WI38 (cell line): ENCODE data around the gene EFCAB10.
"Not testable (repeated sequence)": the region's sequence is repeated elsewhere in the genome, so short reads cannot be mapped to it uniquely, and the experiment has no call there.

Experiments used
- H3K4me3 ChIP-seq: 2 replicates; pipeline ENCODE4 v1.5.1; 2011; ENCODE audit warnings: low read depth, mild to moderate bottlenecking, control low read depth, low read length
- TF ChIP-seq, protein P1 (sequence below): IDR thresholded peaks from 2 replicates; pipeline ENCODE4 v1.5.1; 2012; ENCODE audit warnings: low read depth, mild to moderate bottlenecking, control low read depth, low read length

EFCAB10 gene

DNA sequence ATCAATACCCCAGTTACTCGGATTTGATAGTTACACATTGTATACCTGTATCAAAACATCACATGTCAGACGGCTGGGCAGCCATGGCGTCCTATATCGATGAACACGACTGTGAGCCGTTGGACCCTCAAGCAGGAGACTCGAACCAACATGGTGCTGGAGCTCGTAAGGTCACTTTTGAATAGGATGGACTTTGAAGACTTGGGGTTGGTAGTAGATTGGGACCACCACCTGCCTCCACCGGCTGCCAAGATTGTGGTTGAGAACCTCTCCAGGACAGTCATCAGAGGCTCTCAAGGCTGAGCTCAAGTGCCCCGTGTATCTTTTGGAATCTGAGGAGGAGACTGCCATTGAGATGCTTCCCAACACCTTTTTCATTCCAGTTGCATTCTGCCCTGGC, 51.2 kb downstream of the EFCAB10 start:
- no peak overlapping the region for H3K4me3 ChIP-seq
- TF ChIP-seq, protein P1, sequence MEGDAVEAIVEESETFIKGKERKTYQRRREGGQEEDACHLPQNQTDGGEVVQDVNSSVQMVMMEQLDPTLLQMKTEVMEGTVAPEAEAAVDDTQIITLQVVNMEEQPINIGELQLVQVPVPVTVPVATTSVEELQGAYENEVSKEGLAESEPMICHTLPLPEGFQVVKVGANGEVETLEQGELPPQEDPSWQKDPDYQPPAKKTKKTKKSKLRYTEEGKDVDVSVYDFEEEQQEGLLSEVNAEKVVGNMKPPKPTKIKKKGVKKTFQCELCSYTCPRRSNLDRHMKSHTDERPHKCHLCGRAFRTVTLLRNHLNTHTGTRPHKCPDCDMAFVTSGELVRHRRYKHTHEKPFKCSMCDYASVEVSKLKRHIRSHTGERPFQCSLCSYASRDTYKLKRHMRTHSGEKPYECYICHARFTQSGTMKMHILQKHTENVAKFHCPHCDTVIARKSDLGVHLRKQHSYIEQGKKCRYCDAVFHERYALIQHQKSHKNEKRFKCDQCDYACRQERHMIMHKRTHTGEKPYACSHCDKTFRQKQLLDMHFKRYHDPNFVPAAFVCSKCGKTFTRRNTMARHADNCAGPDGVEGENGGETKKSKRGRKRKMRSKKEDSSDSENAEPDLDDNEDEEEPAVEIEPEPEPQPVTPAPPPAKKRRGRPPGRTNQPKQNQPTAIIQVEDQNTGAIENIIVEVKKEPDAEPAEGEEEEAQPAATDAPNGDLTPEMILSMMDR: no peak

DNA sequence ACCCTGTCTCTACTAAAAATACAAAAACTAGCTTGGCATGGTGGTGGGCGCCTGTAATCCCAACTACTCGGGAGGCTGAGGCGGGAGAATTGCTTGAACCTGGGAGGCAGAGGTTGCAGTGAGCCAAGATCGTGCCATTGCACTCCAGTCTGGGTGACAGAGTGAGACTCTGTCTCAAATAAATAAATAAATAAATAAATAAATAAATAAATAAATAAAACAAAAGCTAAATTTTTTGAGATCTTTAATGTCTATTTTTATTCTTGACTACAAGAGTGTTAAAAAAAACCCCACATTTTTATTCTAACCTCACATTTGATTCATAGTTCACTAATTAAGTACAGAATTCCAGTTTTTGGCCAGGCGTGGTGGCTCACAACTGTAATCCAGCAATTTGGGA, 53.6 kb downstream of the EFCAB10 start:
- H3K4me3 ChIP-seq: not testable (repeated sequence)

DNA sequence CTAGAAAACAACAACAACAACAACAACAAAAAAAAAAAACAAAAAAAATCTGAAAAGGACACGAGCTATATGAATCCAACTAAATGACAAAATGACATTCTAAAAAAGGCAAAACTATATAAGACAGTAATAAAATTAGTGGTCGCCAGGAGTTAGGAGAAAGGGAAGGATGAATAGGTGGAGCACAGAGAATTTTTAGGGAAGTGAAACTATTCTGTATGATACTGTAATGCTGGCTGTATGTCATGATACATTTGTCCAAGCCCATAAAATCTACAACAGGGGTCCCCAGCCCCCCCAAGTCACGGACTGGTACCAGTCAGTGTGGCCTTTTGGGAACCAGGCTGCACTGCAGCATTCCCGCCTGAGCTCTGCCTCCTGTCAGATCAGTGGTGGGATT, 56.5 kb downstream of the EFCAB10 start:
- H3K4me3 ChIP-seq: no peak overlapping the region
- TF ChIP-seq, protein P1: no peak

DNA sequence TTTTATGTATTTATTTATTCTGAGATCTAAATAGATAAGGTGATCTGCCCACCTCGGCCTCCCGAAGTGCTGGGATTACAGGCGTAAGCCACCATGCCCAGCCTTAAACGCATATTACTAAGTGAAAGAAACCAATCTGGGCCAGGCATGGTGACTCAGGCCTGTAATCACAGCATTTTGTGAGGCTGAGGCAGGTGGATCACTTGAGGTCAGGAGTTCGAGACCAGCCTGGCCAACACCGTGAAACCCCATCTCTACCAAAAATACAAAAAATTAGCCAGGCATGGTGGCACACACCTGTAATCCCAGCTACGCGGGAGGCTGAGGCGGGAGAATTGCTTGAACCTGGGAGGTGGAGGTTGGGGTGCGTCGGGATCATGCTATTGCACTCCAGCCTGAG, 56.9 kb downstream of the EFCAB10 start:
- H3K4me3 ChIP-seq: not testable (repeated sequence)

DNA sequence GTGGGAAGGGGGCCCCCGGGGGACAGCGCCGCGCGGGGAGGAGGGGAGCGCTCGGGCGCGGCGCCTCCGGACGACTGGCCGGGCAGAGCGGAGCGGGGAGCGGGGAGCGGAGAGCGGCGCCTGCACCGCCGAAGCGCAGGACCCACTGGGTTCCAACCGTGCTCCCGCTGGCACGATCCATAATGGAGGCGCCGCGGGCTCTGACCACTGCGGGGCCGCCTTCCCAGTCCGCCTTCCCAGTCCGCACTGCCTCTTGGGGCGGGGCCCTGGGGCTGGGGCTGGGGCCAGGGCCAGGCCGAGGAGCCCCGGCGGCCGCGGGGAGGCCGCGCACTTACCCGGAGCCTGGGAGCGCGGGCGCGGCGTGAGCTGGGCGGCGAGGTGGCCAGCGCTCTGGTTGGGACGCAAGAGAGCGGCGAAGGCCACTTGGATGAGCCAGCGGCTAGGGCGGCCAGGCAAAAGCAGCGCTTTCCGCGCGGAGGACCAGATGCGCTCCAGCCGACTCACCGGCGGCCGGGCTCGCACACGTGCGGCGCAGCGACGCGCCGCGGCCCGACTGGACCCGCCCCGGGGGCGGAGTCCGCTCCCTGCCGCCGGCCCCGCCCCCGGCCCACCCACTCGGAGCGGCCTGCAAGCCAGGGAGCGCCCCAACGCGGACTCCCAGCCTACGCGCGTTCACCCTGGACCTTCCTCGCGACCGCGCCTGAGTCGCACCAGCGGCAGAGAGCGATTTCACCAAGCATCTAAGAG, 59.4 kb downstream of the EFCAB10 start, which contains the start of gene PUS7:
Gene PUS7, minus strand, starts transcription at position 555 of the 747 bp plus-strand sequence. CDS start 13,759 bp downstream, outside the sequence.
- TF ChIP-seq, protein P1: no peak

DNA sequence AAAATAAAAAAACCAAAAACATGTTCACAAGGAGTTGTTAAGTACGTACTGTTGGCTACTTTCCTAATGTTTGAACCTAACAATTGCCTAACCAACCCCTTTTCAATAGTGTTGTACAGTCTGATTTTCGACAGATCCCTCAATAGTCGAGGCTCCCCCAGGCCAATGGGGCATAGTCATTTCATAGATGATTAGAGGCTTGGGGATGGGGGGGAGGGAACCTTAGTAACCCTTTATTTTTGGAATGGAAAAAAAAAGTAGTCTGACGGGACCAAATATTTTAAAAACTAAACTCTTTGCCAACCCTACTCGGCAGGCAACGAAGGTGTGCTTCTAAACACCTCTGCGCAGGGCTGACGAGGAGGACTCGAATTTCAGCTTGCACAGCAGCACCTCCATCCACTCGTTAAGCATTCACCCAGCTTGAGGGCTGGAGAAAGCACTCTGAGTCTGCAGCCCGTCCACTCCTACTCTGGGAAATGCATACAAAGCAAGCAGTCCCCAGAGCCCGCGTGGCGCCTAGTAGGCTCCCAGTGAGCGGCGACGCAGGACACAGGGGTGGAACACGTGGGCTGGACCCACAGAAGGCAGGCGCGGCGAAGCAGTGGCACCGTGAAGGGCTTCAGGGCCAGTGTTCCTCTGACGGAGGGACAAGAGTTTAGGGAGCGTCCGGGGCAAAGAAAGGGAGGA, 60.1 kb downstream of the EFCAB10 start:
- peak overlapping the region; percentile 86 for H3K4me3 ChIP-seq
- TF ChIP-seq, protein P1: no peak

More for the DNA sequence above, 59.4 kb downstream of the EFCAB10 start, which contains the start of gene PUS7:
- peak within 1 kb of the TSS; percentile 86 for H3K4me3 ChIP-seq

DNA sequence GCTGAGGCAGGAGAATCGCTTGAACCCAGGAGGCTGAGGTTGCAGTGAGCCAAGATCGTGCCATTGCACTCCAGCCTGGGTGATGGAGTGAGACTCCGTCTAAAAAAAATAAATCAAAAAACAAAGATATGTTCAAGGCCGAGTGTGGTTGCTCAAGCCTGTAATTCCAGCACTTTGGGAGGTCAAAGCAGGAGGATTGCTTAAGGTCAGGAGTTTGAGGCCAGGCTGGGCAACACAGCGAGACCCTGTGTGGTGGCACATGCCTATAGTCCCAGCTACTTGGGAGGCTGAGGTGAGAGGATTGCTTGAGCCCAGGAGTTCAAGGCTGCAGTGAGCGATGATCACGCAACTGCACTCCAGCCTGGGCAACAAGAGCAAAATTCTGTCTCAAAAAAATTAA, 60.7 kb downstream of the EFCAB10 start:
- H3K4me3 ChIP-seq: peak overlapping the region; percentile 86

DNA sequence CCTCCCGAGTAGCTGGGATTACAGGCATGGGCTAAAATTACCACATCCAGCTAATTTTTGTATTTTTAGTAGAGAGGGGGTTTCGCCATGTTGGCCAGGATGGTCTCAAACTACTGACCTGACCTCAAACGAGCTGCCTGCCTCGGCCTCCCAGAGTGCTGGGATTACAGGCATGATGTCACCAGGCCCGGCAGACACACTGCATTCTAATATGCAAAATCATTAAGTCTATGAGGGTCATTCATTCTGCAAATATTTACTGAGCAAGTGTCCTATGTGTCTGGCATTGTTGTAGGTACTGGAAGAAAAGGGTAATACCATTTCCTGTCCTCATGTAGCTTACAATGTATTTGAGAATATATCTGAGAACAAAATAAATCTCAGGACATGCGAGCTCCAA, 61.9 kb downstream of the EFCAB10 start:
- TF ChIP-seq, protein P1: no peak
- no peak overlapping the region for H3K4me3 ChIP-seq

DNA sequence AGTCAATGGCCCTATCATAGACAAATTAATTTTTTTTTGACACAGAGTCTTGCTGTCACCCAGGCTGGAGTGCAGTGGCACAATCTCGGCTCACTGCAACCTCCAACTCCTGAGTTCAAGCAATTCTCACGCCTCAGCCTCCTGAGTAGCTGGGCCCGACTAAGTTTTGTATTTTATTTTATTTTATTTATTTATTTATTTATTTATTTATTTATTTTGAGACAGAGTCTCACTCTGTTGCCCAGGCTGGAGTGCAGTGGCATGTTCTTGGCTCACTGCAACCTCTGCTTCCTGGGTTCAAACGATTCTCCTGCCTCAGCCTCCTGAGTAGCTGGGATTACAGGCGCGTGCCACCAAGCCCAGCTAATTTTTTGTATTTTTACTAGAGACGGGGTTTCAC, 65.7 kb downstream of the EFCAB10 start:
- not testable (repeated sequence) for H3K4me3 ChIP-seq
